Activated CD8-positive, alpha-beta memory T cell treated with anti-CD3 and anti-CD28 coated beads, Interleukin-2, amount 50 U/mL, for 24 hours (primary cell): ENCODE data around the gene ZBTB32.
A peak's percentile ranks its signal among the peaks of the same experiment; 100 is the strongest.

ENCODE experiments used
- DNase-seq: peaks from one replicate; pipeline ENCODE4 v3.0.0-alpha.2; 2020; ENCODE audit errors: extremely low read depth

ZBTB32 gene

DNA sequence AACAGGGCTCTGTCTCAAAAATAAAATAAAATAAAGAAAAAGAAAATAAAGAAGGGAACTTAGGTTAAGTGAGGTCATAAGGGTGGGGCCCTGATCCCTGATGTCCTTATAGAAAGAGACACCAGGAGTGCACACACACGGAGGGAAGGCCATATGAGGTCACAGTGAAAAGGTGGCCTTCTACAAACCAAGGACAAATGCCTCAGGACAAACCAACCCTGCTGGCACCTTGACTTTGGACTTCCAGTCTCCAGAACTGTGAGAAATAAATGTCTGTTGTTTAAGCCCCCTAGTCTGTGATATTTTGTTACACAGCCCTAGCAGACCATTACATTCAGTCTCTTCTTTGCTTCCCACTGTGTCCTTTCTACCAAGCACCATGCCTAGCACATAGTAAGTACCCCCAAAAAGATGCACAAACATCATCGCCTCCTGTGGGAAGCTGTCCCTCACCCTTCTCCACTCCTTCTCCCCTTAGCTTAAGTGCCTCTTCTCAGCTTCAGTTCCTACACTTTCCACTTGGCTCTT, 8.4 kb upstream of the ZBTB32 start:
- no peak for DNase-seq

DNA sequence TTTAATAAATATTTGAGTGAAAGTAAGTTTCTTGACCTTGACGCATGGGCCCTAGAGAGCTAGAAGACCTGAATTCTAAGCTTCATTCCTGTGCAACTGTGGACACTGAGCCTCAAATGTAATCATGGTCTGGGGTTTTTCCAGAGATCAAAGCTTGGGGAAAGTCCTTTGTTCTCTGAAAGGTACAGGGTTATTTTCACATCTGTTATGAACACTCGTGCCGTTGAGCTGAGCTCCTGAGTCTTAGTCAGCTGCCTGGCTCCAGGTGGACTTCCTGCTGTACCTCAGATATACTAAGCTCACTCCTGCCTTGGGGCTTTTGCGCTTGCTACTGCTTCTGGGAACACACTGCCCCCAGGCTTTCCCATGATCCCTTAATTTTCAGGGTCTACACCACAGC, 7.5 kb upstream of the ZBTB32 start:
- DNase-seq = no peak

DNA sequence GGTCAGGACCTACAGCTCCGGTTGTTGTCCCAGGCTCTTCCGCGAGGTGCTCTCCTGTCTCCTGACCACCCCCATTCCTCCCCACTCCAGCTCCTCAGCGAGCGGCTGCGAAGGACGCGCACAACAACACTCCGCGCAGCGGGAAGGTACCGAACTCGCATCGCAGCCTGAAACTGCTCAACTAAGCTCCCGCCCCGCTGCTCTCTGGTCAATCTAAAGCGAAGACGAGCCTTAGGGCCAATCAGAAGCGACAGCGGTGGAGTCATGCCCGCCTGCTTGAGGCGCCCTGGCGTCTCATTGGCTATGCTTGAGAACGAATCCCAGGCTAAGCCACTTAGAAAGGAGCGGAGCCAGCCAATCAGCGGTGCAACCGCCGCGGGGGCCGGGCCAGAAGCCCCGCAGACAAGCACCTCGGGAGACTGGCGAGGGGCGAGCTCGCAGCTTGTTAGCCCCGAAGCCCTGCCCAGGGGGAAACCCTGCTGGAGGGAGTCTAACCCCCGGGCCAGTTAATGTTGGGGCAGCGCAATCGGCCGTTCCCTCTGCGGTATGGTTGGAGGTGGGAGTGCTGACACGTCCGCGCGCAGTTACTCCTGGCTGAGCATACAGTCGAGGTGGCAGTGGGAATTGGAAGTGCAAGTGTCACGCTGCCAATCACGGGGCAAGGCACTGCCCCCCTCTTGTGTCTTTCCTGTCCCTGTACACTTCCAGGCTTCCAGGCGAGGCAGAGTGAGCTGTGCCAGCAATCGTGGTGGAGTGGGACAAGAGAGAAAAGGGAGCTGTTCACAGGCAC, 1.9 kb upstream of the ZBTB32 start:
- peak; percentile 87 for DNase-seq

DNA sequence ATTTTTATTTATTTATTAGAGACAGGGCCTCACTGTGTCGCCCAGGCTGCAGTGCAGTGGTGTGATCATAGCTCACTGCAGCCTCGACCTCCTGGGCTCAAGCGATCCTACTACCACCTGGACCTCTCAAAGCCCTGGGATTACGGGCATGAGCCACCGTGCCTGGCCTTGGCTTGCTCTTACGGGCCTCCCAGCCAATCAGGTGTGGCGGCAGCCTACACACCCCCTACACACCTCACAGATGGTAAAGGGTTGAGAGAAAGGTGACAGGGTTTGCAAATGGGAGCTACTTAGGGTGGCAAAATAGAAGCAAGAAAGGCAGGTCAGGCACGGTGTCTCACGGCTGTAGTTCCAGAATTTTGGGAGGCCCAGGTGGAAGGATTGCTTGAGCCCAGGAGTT, 1.0 kb upstream of the ZBTB32 start:
- no peak for DNase-seq

DNA sequence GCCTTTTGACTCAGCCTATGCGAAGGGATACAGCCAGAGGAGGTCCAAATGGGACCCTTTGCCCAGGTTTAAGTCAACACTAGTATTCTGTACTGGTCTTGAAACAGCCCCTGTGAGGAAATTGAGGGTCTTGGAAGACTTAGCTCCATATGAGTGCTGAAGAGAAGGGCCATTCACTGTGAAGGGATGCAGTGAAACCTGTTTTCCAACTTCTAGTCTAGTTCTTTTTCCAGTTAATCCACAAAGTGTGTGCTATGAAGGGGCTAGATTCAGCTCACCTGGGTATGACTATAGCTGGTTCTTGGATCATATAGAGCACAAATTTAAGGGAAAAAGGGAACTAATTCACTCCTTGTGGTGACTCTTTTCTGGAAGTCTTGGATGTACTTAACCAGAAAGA, 4.0 kb downstream of the ZBTB32 start:
- DNase-seq = no peak

DNA sequence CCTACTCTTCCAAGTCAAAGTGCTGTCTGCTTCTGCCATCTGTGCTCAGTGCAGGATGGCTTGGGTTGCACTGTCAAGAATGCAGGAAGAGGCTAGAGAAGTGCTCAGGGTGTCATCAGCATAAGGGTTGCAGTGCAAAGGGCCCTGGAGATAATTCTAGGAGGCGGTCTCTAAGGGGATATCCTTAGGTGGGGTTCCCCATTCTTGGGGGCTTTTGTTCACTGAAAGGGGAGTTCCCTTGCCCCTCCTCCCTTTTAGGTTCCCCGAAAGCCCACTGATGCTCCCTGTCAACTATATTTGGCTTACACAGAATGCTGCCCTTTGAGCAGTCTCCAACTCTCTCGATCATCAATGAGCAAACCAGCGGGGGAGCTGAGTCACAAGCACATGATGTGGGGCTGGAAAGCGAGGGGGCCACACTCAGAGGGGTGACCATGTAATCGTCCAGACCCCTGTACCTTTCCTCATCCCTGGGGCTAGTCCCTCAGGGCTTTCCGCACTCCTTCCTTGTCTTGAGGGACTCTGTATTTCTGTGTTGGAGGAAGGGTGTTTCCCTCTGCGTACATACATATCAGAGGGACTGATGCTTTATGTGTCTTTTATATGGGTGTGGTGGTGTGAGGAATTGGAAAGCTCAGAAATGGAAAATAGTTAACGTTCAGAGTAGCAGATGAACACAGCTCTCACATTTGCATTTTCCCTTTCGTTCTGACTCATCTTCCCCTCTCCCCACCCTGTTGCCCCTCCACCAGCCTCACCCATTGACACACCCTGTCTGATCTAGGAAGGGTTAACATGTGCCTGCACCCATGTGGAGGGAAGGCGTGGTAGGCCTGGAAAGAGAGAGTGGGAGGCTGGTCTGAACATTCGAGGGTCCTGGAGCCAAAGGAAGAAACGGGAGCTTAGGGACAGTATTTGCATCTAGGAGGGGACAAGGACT, 6.7 kb downstream of the ZBTB32 start:
- DNase-seq = no peak

DNA sequence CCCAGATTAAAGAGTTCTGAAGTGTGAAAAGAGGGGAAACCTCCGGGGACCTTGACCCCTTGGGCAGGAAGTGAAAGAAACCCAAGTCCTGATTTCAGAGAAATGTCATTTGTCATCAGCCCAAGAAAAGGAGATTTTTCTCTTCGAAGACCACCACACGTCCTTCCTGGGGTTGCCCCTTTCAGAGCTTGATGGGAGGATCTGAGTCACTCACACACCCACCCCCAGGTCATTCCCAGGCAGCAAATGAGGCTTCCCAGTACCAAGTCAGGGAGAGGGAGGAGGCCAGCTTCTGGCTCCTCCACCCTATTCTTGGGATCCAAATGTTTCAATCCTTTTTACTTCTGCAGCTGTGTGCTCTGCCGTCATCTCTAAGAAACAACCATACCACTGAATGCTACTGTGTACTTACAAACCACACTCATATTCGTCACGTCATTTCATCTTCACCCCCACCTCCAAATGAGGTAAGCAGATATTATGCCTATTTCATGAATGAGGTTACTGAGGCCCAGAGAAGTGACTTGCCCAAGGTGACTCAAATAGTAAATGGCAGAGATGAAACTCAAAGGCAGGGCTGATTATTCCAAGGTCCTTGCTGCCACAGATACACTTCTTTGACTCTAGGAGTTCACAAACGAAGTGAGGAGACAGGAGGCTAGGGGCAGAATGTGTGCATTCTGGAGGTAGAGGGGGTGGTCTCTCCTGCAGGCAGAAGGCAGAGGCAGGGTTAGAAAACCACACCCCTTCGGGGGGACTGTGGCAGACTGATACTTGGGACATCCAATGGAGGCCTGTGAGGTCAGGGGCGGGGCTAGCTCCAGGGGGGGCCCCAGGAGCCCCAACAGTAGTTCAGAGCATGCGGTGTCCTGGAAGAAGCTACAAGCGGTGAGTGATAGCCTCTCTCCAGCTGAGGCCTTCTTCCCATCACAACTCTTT, 8.5 kb downstream of the ZBTB32 start:
- peak; percentile 63 for DNase-seq

DNA sequence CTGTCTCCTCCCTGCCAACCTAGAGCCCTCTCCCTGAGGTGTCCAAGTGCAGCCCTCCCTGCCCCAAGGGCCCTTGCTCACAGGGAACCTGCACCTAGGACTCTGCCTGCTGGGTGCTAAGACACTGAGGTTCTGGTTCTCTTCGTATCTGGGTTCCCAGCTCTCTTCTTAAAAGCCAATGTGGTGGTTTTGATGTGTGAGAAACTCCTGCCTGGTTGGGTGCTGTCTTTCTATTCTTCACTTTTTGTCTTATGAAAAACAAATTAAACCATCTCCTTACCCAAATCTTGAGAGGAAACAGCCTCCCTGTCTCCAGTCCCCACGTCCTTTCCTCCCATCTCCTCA, 9.1 kb downstream of the ZBTB32 start:
- no peak for DNase-seq

DNA sequence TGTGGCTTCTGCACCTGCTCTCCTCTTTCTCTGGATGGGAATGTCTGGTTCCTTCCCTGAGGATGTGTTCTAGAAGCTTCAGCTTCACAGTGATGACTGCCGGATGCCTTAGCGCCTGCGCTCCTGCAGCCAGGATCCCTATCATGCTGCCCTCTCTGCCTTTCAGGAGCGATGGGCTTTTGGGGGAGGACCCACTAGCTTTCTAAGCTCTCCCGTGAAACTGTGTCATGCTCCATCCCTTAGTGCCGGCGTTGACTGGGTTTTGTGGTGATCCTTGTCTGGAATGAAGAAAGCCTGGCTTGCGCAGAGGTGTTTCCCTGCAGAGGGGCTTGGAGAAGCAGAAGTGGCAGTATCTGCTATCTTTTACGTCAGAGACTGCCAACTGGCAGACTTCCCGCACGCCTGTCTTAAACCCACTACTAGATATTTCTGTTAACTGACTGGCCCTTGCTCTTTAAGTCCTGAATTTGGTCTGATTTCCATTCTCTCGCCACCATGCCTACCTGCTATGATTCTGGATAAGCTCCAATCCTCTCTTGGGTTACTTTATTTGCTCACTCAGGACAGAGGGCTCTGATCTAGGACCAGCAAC, 9.6 kb downstream of the ZBTB32 start:
- DNase-seq = no peak

DNA sequence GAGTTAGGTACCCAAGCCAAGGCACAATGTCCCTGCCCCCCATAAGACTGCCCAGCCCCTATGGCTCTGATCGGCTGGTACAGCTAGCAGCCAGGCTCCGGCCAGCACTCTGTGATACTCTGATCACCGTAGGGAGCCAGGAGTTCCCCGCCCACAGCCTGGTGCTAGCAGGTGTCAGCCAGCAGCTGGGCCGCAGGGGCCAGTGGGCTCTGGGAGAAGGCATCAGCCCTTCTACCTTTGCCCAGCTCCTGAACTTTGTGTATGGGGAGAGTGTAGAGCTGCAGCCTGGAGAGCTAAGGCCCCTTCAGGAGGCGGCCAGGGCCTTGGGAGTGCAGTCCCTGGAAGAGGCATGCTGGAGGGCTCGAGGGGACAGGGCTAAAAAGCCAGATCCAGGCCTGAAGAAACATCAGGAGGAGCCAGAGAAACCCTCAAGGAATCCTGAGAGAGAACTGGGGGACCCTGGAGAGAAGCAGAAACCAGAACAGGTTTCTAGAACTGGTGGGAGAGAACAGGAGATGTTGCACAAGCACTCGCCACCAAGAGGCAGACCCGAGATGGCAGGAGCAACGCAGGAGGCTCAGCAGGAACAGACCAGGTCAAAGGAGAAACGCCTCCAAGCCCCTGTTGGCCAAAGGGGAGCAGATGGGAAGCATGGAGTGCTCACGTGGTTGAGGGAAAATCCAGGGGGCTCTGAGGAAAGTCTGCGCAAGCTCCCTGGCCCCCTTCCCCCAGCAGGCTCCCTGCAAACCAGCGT, 10.4 kb downstream of the ZBTB32 start:
- no peak for DNase-seq

DNA sequence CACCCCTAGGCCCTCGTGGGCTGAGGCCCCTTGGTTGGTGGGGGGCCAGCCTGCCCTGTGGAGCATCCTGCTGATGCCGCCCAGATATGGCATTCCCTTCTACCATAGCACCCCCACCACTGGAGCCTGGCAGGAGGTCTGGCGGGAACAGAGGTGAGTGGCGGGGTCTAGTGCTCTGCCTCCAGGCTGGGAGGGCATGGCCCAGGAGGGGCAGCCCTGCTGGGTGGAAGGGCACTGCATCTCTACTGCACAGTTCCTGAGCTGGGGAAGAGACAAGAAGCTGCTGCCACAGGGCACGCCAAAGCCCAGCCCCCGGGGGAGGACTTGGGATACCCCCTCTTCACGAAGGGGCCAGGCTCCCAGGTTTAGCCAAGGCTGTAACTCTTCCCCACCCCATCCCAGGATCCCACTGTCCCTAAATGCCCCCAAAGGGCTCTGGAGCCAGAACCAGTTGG, 11.0 kb downstream of the ZBTB32 start:
- DNase-seq = no peak

DNA sequence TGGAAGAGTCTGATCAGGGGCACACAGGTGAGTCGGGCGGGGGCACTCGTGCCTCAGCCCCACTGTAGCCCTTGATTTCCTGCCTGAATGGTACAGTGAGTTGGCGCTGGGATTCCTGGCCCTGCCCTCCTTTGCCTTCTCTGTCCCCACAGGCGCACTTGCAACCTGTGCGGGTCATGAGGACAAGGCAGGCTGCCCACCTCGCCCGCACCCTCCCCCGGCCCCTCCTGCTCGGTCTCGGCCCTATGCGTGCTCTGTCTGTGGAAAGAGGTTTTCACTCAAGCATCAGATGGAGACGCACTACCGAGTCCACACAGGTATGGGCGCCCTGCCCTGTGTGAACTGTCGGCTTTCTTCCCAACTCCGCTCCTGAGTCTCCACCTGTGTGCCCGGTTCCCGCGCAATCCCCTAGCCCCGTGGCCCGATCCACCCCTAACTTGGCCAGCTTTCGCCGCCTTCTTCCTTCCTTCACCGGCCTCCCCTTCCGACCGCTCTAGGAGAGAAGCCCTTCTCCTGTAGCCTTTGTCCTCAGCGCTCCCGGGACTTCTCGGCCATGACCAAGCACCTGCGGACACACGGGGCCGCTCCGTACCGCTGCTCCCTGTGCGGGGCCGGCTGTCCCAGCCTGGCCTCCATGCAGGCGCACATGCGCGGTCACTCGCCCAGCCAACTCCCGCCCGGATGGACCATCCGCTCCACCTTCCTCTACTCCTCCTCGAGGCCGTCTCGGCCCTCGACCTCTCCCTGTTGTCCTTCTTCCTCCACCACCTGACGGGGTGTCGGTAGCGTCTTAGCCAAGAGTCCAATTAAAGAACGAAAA, 11.8 kb downstream of the ZBTB32 start:
- no peak for DNase-seq

DNA sequence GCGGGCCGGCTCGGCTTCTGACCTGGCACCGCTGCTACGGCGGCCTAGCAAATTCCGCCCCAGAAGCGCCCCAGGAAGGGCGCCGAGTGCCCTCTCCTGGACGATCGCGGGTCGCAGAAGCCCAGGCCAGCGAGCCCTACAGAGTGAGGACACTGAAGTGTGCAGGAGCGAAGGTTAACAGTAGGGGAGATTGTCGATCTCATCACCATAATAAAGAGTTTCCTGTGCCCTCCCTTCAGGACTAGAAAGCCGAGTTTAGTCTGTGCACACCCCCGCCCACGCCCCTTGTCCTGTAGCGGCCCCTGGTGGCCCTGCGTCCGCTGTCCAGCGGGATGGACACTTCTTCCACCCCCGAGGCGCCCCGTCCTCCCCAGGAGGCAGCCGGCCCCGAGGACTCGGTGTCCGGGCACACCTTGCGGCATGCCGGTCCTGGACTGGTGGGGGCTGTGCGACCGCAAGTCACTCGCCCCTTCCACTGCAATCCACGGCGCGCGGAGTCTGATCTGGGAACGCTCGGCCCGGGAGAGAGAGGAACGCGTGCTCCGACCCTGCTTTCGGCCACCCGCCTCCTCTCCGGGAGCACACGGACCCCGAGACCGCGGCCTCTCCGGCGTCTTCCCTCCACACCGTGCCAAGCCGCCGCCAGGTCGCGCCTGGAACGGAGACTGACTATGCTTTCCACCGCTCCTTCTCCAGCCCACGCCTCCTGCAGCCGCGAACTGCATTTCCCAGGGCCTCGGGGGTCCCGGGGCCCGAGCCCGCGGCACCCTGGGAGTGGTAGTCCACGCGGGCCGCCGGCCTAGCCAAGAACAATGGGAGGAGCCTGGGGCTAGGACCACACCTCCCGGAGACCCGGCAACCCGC, 12.7 kb downstream of the ZBTB32 start:
- DNase-seq = peak; percentile 91

DNA sequence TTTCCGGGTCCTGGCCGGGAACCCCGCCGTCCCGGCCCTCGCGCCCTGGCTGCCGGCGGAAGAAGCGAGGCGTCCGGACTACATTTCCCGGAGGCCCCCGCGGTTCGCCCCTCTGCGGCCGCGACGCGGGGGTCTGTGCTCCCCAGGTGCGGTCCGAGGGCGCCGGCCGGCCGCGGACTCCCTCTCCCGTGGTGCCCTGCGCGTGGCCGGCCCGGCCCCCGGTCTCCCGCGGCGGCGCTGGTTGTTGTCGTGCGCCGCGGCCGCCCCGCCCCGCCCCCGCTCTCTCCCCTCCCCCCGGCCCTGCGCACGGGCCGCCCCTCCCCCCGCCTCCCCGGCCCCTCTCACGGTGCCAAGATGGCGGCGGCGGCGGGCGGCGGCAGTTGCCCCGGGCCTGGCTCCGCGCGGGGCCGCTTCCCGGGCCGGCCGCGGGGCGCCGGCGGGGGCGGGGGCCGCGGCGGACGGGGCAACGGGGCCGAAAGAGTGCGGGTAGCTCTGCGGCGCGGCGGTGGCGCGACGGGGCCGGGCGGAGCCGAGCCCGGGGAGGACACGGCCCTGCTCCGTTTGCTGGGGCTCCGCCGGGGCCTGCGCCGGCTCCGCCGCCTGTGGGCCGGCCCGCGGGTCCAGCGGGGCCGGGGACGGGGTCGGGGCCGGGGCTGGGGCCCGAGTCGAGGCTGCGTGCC, 13.4 kb downstream of the ZBTB32 start, which contains the start of gene KMT2B:
Gene KMT2B, plus strand, starts transcription at position 339 of the 680 bp plus-strand sequence. Its CDS starts 16 bp downstream, at position 355.
- no peak for DNase-seq

DNA sequence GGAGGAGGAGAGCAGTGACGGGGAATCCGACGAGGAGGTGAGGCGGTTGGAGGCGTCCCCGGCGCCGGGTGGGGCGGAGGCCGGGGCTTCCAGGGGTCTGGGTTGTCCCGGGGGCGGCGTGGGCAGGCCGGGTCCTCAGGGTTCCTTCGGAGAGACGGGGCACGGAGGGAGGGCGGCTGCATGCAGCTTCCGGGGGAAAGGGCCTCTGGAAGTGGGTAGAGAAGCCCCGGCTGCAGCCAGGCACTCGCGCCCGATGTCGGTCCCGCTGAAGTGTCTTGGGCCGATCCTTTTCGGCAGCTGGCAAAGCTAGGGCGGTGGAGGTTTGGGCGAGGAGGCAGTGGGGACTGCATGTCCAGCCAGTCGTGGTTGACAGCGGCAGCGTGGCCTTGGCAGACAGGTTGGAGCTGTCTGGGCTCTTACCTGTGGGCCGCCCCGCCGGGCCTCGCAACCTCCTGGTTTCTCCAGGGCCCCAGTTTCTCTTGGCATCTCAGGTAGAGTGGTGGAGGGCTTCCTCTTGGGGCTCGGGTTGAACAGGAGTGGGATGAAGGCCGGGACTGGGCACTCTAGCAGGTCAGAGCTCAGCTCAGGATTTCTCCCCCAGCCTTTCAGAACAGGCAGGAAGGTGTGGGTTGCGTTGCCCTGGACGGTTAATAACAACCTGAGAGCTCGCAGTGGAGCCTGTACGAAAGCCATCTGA, 14.1 kb downstream of the ZBTB32 start:
- no peak for DNase-seq

DNA sequence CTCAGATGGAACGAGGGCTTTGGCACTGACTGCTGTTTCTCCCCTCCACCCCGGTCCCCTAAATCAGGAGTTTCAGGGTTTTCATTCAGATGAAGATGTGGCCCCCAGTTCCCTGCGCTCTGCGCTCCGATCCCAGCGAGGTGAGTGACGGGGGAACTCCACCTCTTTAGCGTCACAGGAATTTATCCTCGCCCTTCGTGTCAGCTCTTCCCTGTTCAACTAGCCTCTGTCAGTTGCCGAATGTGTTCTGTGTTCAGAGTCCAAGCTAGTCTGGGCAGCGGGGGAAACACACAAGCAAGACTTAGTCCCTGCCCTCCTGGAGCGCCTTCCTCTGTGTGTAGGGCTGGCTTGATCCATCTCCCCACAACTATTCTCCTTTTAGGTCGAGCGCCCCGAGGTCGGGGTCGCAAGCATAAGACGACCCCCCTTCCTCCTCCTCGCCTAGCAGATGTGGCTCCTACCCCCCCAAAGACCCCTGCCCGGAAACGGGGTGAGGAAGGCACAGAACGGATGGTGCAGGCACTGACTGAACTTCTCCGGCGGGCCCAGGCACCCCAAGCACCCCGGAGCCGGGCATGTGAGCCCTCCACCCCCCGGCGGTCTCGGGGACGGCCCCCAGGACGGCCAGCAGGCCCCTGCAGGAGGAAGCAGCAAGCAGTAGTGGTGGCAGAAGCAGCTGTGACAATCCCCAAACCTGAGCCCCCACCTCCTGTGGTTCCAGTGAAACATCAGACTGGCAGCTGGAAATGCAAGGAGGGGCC, 15.2 kb downstream of the ZBTB32 start:
- no peak for DNase-seq

DNA sequence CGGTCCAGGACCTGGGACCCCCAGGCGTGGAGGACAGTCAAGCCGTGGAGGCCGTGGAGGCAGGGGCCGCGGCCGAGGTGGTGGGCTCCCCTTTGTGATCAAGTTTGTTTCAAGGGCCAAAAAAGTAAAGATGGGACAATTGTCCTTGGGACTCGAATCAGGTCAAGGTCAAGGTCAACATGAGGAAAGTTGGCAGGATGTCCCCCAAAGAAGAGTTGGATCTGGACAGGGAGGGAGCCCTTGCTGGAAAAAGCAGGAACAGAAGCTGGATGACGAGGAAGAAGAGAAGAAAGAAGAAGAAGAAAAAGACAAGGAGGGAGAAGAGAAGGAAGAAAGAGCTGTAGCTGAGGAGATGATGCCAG, 15.8 kb downstream of the ZBTB32 start:
- no peak for DNase-seq
